GM12892 (cell line): Measurements from ENCODE around the gene PIP5K1A.

Experiments
- POLR2A ChIP-seq: IDR thresholded peaks from 2 replicates; pipeline ENCODE4 v1.6.1; 2011; ENCODE audit warnings: low read depth, low read length, control low read depth
- POLR2AphosphoS5 ChIP-seq: IDR thresholded peaks from 2 replicates; pipeline ENCODE4 v1.6.1; 2011; ENCODE audit warnings: low read depth, low read length, control low read depth

DNA sequence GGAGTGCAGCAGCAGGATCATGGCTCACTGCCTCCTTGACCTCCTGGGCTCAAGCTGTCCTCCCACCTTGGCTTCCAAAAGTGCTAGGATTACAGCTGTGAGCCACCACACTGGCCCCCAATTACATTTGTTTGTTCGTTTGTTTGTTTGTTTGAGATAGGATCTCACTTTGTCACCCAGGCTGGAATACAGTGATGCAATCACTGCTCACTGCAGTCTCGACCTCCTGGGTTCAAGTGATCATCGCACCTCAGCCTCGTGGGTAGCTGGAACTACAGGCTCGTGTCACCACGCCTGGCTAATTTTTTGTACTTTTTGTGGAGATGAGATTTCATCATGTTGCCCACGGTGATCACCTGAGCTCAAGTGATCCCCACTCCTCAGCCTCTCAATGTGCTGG is 6.3 kb upstream of the PIP5K1A start:
- no peak for TF ChIP-seq POLR2AphosphoS5
- TF ChIP-seq POLR2A = no peak
